NOMO-1 treated with dmso at 0.1 percent for 144 hours (cell line): ENCODE results near the gene LMO7.

ENCODE experiments used
- DNase-seq: peaks from one replicate; lab custom pipeline; 2025; ENCODE audit not compliant: unreplicated experiment; lab: John Stamatoyannopoulos, UW

Gene LMO7

DNA sequence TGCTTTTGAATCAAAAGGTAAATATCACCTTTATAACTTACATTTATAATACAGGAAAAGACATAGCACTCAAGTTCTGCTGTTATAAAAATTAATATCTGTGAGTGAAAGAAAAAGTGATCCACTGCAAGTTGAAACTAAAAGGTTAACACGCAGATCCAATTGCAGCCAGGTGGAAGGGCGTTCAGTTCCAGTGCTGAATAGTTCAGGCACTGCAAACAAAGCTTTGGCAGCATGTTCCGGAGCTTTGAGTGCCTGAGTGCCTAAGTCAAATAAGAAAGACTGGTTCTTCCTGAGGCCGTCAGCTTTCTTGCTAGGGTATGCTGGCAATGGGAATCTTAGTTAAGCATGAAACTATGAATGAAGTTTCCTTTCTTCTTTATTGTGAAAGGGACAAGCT is 200.3 kb downstream of the LMO7 start:
- no peak for DNase-seq

DNA sequence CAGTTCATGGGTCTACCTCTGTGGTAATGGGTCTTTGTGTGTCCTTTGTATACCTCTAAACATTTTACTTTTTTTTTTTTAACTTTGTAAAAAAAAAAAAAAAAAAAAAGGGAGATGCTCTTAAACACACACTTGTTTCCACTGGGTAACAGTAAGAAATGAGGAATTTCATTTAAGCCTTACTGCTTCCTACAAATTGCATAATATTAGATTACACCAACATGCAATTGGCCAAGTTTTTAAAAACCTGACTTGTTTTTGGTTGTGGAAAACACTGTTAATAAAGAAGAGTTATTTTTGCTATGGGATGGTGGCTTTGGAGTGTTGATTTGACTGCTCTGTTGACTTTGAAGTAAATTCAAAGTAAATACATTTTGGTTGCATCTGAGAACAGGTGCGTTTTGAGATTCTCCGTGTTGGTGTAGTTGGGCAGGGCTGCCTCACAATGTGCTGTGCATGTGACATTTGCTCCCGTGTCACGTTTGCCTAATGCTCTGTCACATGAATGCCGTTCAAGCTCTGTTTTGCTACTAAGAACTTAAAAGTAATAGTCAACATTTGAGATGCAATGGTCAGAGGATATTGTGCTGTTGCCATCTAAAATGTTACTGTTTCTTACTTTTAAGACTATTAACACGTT is 202.4 kb downstream of the LMO7 start:
- no peak for DNase-seq

DNA sequence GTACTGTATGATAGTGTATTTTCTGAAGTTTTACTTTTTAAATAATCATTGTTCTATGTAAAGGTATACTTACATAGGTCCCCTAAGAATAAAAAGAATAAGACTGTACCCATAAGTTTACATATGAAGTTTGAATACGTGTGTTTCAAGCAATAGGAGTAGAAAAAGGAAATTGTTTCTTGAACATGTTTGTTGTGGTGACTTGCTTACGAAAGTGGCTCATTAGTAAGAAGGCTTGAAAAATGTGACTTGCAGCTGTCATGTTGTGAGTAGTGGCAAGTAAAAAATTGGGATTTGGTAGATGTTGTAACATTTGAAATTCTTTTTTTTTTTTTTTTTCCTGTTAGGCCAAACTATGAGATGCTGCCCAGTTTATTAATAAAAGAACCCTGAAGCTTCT is 203.3 kb downstream of the LMO7 start:
- DNase-seq, result no peak

DNA sequence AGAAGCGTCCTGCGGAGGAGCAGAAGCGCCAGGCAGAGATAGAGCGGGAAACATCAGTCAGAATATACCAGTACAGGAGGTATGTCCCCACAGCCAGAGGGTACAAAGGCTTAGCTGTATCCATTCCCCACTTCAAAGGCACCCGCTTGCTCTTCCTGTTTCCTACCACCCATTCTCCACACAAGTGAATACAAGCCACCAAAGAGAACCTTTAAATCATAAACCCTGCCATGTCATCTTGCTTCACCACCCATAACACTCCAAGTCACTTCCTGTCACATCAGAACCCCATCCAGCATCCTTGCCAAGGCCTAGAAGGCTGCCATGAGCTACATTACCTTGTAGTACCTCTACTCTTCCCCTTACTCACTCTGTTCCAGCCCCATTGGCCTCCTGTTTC is 205.8 kb downstream of the LMO7 start:
- DNase-seq, result no peak

DNA sequence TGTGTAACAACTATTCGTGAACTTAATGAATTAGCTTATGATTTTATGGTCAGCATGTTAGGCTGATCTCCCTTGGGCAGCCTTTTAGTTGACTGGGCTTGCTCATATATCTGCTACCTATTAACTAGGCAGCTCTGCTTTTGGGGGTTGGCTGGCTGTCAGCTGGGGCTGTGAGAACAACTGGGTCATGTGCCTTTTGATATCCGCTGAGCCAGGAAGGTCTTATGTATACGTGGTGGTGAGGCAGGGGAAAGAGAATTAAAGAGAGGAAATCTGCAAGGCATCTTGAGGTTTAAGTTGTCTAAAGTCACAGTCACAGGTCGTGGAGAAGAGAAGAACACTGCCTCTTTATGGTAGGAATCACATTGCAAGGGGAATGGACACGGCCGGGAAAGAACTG is 206.9 kb downstream of the LMO7 start:
- no peak for DNase-seq

DNA sequence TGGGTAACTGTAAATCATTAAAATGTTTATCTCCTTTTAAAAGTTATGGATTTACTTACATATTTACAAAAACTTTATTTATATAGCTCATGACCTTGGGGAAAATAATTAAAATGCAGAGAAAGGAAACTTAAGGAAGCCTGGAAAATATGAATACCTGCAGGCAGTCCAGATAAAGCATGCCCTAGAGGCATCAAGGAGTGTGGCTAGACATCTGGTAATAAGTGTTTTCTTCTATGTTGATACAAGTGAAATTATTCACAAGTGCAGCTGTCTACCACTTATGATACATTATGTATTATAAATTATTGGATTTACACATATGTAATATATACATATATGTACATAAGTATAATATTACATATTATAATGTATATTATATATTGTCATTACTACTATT is 207.9 kb downstream of the LMO7 start:
- DNase-seq, result no peak

DNA sequence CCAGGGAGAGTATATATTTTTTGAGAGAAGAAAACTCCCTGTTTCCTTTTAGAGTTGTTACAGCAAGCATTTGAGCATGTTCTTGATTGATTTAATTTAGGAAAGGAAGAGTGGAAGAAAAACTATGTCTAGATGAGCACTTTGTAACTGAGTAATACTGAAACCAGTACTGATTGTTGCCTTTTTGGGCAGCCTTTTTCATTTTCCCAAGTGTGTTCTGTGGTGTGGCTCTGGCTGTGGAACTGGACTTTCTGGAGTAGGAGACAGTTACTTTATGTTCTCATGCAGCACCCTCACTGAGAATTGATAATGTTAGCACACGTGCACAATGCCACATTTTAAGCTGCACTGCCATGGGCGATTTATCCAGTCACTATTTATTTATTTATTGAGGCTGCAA is 211.5 kb downstream of the LMO7 start:
- DNase-seq, result no peak

DNA sequence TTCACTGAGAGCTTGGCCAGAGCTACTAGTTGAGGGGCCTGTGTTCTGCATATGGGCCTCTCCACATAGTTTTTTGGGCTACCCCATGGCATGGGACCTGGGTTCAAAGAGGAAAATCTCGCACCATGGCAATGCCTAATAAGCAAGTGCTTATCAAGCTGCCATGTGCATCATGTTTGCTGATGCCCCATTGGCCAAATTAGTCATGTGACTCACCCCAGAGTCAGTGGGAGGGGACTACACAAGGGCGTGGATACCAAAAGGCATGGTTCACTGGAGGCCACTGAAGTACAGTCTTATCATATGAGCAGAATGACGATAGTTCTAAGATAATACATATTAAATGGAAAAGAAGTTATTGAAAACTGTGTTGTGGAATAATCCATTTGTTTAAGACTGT is 214.8 kb downstream of the LMO7 start:
- no peak for DNase-seq

DNA sequence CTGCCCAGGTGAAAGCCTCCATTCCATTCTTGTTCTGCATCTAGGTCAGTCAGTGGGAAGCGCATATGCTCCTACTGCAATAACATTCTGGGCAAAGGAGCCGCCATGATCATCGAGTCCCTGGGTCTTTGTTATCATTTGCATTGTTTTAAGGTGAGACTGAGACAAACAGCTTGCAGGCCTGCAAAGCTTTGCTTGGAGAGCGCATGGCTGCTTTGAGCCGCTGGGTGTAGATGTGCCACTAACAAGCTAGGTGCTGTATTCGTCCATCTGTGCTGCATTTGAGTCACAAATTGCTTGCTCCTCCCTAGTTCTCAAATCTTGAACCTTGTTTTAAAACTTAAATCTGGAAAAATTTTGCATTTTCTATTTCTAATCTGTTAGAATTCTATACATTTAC is 219.1 kb downstream of the LMO7 start:
- DNase-seq, result no peak

DNA sequence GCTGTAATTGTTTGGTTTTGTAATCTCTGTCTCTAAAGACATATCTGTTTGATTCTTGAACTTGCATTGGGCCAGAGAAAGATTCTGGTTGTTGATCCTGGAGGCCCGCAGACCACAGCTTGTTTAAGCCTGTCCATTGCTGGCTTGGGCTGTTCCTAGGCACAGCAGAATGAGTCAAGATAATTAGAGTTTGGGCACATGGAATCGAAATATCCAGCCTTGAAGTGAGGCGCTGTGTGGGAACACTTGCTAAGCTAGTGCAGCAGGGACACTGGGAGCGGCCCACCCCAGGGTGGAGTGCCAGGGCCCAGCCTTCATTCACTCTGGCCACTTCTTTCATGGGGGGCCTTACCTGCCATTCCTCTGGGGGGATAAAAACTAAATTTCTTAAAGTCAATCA is 219.7 kb downstream of the LMO7 start:
- no peak for DNase-seq

DNA sequence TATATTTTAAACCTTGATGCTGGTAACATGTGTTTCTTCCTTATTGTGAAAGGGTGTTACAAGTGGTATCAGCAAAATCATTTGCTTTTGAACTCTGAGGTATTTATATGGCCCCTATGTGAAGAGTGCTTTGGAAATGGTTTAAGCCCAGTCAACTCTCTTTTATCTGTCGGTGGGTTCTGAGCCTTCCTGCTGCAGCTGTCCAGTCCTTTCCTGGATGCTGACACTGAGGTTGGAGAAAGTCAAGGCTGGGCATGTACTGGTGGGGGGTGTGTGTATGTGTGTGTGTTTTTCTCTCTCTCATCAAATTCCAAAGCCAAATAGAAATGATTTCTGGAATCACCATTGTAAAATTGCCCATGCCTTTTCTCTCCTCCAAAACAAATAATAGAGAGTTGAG is 221.2 kb downstream of the LMO7 start:
- DNase-seq, result no peak

DNA sequence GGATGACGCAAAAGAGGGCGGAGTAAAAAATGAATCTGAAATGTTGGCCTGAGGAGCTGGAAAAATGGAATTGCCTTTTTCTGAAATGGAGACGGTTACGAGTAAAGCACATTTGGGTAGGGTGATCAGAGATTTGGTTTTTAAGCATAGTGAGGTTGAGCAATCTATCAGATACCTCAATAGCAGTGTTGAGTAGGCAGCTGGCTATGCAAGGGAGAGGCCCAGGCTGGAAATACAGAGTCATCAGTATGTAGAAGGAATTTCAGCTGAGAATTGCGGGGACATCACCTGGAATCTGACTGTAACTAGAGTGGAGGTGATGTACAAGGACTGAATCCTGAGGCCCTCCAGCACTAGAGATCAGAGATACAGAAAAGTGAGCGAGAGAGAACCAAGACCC is 224.8 kb downstream of the LMO7 start:
- no peak for DNase-seq

DNA sequence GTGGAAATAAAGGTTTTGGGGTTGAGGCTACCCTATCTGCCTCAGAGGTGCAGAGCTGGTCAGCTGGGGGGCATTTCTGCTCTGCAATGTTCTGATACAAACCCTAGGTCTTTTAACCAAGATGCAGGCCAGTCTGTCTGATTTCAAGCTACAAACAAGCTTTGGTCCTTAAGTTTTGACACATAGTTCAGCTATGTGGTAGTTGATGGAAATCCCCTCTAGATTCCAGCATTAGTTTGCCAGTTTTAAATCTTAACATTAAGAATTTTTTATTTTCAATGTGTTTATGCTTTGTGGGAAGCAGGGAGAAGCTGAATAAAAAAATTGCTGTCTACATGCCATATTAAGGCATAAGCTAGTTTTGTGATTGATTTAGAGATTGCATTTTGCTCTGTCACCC is 225.7 kb downstream of the LMO7 start:
- no peak for DNase-seq

DNA sequence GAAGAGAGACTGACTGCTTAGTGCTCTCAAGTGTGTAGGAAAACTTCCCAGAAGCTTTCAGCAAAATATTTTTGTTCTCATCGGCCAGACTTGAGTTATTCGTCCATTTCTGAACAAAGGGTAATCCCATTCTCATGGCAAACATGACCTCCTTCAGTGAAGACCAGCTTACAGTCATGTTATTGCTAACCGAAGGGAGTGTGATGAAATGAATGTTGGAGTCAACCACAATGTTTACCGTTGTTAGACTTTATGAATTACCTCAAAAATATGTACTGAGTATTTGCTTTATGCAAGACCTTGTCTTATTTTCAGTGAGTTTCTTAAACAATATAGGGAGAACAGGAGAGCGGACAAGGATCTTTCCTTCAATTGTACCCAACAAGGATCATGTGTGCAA is 228.6 kb downstream of the LMO7 start:
- DNase-seq, result no peak

DNA sequence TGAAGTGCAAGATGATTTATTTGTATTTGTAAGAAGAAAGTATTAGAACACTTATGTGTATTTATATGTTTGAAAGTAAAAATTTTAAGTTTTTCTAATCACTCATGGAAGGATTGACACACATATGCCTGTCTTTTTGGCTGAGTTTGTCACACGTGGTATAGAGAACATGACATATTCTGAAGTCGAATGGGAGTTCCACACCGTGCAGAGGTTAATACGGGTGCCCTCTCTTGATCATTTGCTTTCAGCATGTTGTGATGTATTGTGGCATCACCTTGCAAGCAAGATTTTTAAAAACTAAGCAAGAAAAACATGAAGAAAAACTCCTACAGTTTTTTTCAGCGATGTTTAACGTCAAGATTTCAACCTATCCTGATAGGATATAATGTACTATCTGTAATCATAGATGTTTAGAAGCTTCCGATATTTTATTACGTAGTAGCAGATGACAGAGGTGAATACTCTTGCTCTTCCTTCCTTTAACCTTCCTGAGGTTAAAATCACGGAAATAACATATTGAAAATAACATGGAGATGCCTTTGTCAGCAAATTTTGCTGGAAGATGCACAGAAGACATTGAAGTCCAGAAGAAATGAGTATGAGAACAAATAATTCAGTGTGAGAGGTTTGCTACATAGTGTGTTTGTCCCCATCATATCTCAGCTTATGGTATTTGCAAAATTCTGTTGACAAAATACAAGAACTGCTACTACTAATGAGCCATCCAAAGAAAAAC is 231.4 kb downstream of the LMO7 start:
- DNase-seq, result no peak

DNA sequence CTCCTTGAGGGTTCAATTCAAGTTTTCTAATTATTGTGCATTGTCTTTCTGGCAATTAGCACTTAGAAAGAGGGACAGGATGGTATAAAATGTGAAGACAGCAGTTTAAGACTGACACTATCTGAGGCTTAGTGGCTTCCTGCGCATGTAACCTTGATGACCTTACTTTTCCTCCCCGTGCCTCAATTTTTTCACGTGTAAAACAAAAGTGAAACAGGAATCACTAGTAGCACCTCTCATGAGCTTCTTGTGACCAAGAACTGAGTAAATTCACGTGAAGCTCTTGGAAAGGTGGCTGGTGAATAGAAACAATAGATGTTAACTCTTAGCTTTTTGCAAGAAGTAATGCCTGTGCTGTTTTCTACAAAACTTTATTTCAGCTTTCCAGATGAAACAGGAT is 233.9 kb downstream of the LMO7 start:
- no peak for DNase-seq

DNA sequence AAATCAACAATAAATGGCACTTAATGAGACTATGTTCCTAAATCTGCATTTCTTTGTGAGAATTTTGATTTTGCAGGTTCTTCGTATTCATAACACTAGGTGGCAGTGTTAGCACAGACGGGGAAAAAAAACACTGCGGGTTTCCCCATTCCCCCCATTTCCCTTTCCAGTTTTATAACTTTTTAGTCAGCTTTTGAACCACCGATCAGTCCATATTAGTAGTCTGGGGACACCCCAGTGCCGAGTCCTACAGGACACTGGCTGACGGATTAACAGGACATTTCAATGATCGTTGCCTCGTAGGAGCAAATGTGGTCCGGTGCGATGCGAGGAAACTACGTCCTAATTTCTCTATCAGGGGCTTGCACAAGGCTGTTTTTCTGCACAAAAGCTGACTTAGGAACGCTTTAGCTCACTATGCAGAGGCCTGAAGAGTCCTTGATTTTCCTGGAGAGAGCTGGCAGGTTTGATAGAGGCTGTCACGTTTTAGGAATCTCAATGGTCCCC is 234.3 kb downstream of the LMO7 start:
- no peak for DNase-seq

DNA sequence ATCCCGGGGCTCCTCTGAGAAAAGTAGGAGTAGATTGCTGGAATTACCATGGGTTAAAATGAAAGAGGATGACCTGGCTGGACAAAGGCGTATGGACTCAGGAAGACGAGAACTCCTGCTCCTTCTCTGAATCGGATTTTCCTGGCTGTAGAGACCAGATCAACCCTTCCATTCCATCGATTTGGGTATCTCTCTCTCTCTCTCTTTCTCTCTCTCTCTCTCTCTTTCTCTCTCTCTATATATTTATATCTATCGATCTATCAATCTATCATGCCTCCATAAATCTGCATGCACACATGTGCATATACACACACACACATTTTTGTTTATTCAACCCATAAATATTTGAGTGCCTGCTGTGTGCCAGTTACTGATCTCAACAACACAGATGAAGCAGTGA is 234.9 kb downstream of the LMO7 start:
- no peak for DNase-seq

DNA sequence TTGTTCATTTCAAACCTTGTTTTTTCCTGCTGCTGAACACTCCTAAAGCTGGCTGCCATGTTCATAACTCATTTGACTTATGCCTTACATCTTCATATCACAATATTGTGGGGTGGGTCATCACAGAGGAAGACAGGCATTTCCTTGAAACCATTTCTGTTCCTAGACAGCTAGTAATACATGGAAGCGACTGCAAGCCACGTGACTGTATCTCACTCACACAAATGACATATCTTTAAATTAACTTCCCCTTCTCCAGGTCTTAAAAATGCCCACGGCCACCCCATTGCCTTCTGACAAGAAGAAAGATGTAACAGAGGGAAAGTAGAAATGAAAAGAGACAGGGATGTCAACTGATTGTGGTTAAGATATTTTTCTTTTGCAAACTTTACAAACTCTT is 236.8 kb downstream of the LMO7 start:
- DNase-seq, result no peak

DNA sequence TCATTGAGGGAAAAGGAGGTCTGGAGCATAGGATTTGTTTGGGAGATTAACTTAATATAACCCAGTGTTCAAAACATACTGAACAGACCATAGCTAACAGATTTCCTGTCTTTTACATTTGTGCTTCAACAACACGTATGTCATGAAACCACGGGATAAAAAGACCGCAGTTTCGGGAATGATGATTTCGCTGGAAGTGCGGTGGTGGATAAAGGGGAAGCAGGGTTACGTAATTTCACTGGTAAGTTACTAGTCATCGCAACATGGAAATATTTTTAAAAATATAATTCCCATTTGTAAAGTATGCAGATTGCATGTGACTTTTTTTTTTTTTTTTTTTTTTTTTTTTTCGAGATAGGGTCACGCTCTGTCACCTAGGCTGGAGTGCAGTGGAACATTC is 237.4 kb downstream of the LMO7 start:
- DNase-seq, result no peak

DNA sequence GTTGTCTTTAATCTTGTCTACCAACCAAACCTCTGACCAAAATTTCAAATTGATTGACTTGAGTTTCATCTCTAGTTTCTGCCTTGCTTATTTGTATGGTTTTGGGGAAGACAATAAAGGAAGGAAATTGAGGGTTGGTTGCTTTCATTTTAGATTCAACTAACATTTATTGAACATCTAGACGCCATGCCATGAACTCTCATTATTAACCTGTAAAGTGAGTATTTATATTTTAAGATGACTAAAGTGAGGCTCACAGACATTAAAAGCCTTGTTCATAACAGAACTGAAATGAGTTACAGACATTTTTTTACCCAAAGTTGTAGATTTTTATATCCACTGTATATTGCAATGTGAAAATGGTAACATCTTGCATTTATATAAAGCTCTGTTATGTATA is 239.3 kb downstream of the LMO7 start:
- no peak for DNase-seq

DNA sequence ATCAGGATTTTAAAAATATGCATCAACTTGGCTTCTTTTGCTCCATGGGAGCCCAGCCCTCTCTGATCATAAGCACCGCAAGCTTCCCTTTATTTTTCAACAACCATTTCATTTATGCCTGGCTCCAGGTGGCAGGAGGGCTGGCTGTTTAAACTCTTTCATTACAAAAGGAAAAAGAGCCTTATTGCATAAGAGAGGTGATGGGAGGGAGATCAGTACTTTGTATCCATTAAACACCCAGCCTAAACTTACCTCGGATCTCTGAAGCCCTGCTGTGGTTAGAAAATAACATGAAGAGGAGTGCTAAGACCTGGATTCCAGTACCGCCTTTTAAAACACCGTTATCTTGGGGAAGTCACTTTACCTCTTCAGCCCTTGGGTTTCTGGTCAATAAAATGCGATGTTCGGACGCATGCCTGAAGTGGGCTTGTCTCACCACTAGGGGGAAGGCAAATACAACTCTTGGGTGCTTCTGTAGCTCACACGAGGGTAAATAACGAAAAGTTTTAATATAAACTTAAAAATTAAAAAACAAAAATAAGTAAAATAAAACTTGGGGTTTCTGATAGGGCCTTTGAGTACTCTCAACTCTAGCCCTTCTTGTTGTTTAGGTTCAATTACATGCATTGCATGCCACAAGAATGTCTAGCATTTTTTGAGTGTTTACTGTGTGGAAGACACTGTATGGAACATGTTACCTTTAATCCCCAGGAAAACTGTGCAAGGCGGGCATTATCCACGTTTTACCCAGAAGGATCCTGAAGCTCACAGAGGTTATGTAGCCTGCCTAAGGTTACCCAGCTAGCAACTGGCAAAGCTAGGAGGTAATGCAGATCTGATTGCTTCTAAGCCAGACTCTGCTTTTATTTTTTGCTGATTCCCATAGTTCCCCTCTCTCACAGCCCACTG is 240.3 kb downstream of the LMO7 start:
- peak; percentile 38 for DNase-seq
